HepG2 (cell line): ENCODE measurements around the gene CRIP1. TPM values are rescaled to one million over a fixed set of nuclear protein-coding genes. Genes with fewer than 3 reads are reported as not detected.
A peak's percentile ranks its signal among the peaks of the same experiment; 100 is the strongest.

Experiments used
- ATF3 ChIP-seq: sonication (generic); formaldehyde crosslinking; IDR thresholded peaks from 2 replicates; pipeline ENCODE4 v1.4.0; 2020; ENCODE audit warnings: missing genetic modification reagents
- ATM ChIP-seq: fragments of 450-650 bp; IDR thresholded peaks from 2 replicates; pipeline ENCODE4 v1.7.1; 2017; ENCODE audit warnings: mild to moderate bottlenecking, borderline replicate concordance
- HMGXB3 ChIP-seq: sonication (generic); formaldehyde crosslinking; IDR thresholded peaks from 2 replicates; pipeline ENCODE4 v1.4.0; 2020; ENCODE audit warnings: missing genetic modification reagents, borderline replicate concordance
- KAT2B ChIP-seq: fragments of 150-350 bp; IDR thresholded peaks from 2 replicates; pipeline ENCODE4 v1.6.1; 2014; ENCODE audit warnings: low read depth, low read length, borderline replicate concordance
- MNT ChIP-seq: fragments of 450-650 bp; IDR thresholded peaks from 2 replicates; pipeline ENCODE4 v1.6.1; 2016
- NONO ChIP-seq, 2 experiments: fragments of 450-650 bp in 1 of 2; sonication (generic) in 1 of 2; formaldehyde crosslinking in 1 of 2; IDR thresholded peaks in 1 of 2; conservative IDR thresholded peaks in 1 of 2; 2 replicates each; pipeline versions ENCODE4 v1.6.1 to v1.8.0; 2017 to 2022; ENCODE audit warnings: mild to moderate bottlenecking in 1 of 2, missing genetic modification reagents in 1 of 2, moderate library complexity in 1 of 2
- PRDM4 ChIP-seq: sonication (generic); formaldehyde crosslinking; IDR thresholded peaks from 2 replicates; pipeline ENCODE4 v1.9.0; 2021; ENCODE audit warnings: missing genetic modification reagents, borderline replicate concordance
- RERE ChIP-seq: IDR thresholded peaks from 2 replicates; pipeline ENCODE4 v1.6.1; 2016; ENCODE audit warnings: low read depth, missing genetic modification reagents, missing compliant biosample characterization
- ZNF275 ChIP-seq: sonication (generic); formaldehyde crosslinking; IDR thresholded peaks from 2 replicates; pipeline ENCODE4 v1.8.0; 2022; ENCODE audit warnings: missing genetic modification reagents, mild to moderate bottlenecking, inconsistent platforms, borderline replicate concordance
- polyA plus RNA-seq, 8 experiments: library from polyadenylated mRNA; depleted of rRNA in 3 of 8; stranded (reverse) in 7 of 8; unstranded in 1 of 8; fragments of >200 nt; fragmentation: Illumina TruSeq in 4 of 8; extraction: Trizol in 4 of 8; gene quantifications; 2 replicates each; pipeline versions ENCODE4 v1.2.1 to v1.2.3, GENCODE V29; 2011 to 2016; ENCODE audit warnings: low read depth in 4 of 8, missing spikeins in 1 of 8, mixed read lengths in 1 of 8; ENCODE audit not compliant: insufficient read depth in 1 of 8
- total RNA-seq, 5 experiments: library from RNA; depleted of rRNA; stranded (reverse); fragments of >200 nt; fragmentation: Illumina TruSeq; extraction: Trizol; gene quantifications; 2 replicates each; pipeline ENCODE4 v1.2.3, GENCODE V29; 2016; ENCODE audit warnings: low read depth in 1 of 5

Gene CRIP1
- total and polyA plus RNA-seq, 2 of the 13 experiments (the other 11 are each of a cell fraction or from before 2014, with no cell fraction given): 53.9 to 59.5 TPM

GRCh38 chr14:105480807-105481801, 5.6 kb upstream of the CRIP1 start (continued):
- no peak for TF ChIP-seq PRDM4 (CRISPR knock-in tag)
- TF ChIP-seq ATM: no peak
- TF ChIP-seq RERE (CRISPR knock-in tag): no peak
- no peak for TF ChIP-seq MNT
- TF ChIP-seq ATF3 (CRISPR knock-in tag): no peak
- no peak for TF ChIP-seq ZNF275
- TF ChIP-seq HMGXB3: no peak
- no peak for TF ChIP-seq KAT2B
- no peak for TF ChIP-seq NONO (IDR thresholded peaks at IDR 0.05)
- peak; percentile 70; the same call in 1 of the 2 replicates for TF ChIP-seq NONO (CRISPR knock-in tag; conservative IDR thresholded peaks at IDR 0.05)
